SKM-1 treated with dmso at 0.1 percent for 144 hours (cell line): ENCODE data around the gene PRICKLE4.
"Not testable (repeated sequence)": the region's sequence is repeated elsewhere in the genome, so short reads cannot be mapped to it uniquely, and the experiment has no call there.

Source experiments
- DNase-seq: peaks from one replicate; lab custom pipeline; 2025; ENCODE audit not compliant: unreplicated experiment; lab: John Stamatoyannopoulos, UW

The PRICKLE4 gene

GRCh38 chr6:41791305-41791704, 10.7 kb downstream of the PRICKLE4 start:
- no peak for DNase-seq

GRCh38 chr6:41791984-41792383, 11.4 kb downstream of the PRICKLE4 start:
- no peak for DNase-seq

GRCh38 chr6:41796474-41796873, 15.9 kb downstream of the PRICKLE4 start:
- DNase-seq = no peak

- DNase-seq = no peak
Measured at GRCh38 chr6:41798901-41799558, 18.4 kb downstream of the PRICKLE4 start.

GRCh38 chr6:41799559-41799911, 19.0 kb downstream of the PRICKLE4 start:
- no peak for DNase-seq

- DNase-seq = no peak
Measured at GRCh38 chr6:41801380-41801779, 20.8 kb downstream of the PRICKLE4 start.

GRCh38 chr6:41805830-41806774, 25.5 kb downstream of the PRICKLE4 start:
- no peak for DNase-seq

- DNase-seq = no peak
Measured at GRCh38 chr6:41811095-41811494, 30.5 kb downstream of the PRICKLE4 start.

GRCh38 chr6:41811946-41812345, 31.4 kb downstream of the PRICKLE4 start:
- DNase-seq = not testable (repeated sequence)

GRCh38 chr6:41813469-41813868, 32.9 kb downstream of the PRICKLE4 start:
- no peak for DNase-seq

GRCh38 chr6:41813956-41814355, 33.4 kb downstream of the PRICKLE4 start:
- DNase-seq = no peak

- no peak for DNase-seq
Measured at GRCh38 chr6:41814629-41815028, 34.0 kb downstream of the PRICKLE4 start.

GRCh38 chr6:41815587-41815986, 35.0 kb downstream of the PRICKLE4 start:
- no peak for DNase-seq

- no peak for DNase-seq
Measured at GRCh38 chr6:41818271-41819054, 37.9 kb downstream of the PRICKLE4 start.

- DNase-seq = peak; percentile 30
Measured at GRCh38 chr6:41821266-41821665, 40.7 kb downstream of the PRICKLE4 start.

- no peak for DNase-seq
Measured at GRCh38 chr6:41822021-41822420, 41.4 kb downstream of the PRICKLE4 start.

GRCh38 chr6:41823178-41823577, 42.6 kb downstream of the PRICKLE4 start:
- DNase-seq = no peak

- no peak for DNase-seq
Measured at GRCh38 chr6:41824571-41825569, 44.3 kb downstream of the PRICKLE4 start.

GRCh38 chr6:41826343-41827022, 45.9 kb downstream of the PRICKLE4 start:
- DNase-seq = no peak

GRCh38 chr6:41832263-41832662, 51.7 kb downstream of the PRICKLE4 start:
- no peak for DNase-seq
